PC-9 (cell line): ENCODE data around the gene EXD3.

Experiments used
- CTCF ChIP-seq: fragments of 200-600 bp; sonication (generic); conservative IDR thresholded peaks from 2 replicates; pipeline ENCODE4 v1.6.1; 2017; ENCODE audit warnings: mixed run types, antibody characterized with exemption, mild to moderate bottlenecking, moderate library complexity
- EZH2 ChIP-seq: fragments of 200-600 bp; sonication (generic); IDR thresholded peaks from 2 replicates; pipeline ENCODE4 v1.8.0; 2017; ENCODE audit warnings: antibody characterized with exemption, low read depth

DNA sequence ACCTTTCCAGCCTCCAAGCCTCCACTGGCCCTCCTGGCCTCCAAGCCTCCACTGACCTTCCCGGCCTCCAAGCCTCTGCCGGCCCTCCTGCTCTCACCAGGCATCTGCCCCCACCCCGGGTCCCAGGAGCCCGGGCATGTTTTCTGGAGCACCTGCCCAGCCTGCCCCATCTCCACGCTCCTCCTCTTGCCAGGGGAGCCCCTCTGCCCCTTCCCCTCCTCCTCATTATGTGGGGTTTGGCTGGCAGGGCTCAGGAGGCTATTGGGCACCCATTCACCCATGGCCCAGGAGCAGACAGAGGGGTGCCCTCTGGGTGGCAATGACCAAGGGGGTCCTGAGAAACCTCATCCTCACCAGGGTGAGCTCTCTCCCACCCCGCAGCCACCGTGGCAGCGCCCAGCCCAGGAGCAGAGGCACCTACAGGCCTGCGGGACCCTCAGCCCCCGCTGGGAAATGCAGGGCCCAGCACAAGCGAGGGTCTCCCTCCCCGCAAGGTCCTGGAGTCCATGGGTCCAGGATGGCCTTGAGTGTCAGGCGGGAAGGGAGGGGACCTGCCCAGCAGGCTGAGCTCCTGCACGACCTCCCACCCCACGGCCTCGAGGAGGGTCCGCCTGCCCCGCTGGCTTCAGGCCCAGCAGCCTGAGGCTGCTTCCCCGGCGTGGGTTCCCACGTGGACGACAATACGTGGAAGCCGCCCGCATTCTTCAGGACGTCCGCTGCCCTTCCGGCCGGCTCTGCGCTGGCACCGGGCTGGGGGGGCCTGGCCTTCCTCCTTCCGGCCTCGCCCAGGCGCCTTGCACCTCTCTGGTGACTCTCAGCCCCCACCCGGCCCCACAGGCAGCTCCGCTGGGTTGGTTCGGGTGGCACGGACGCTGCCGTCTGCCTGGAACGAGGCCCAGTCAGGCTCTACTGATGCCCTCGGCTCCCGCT, 69.5 kb downstream of the EXD3 start:
- TF ChIP-seq CTCF (no peak), EZH2 (no peak)
